Measurements from ENCODE around the gene ATP10B.

DNA sequence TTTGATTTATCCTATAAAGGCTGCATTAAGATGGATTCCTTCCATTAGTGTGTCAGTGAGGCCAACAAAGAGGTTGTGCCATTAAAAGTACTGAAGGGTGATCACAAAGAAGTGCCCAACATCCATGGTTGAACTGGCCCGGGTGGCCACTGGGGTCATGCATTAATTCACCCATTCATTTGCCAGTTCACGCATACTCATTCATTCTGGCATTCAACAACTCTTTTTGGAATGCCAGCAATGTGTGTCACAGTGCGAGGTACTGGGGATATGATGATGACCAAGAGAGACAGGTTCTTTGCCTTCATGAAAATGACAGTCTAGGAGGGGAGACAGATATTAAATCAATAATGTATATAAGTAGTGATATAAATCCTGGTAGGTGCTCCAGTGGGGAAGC lies 337.1 kb downstream of the ATP10B start:
- TF ChIP-seq EZH2 (IDR thresholded peaks at IDR 0.05; ENCODE audit: insufficient read depth, poor library complexity, severe bottlenecking) (no peak), EZH2phosphoT487 (IDR thresholded peaks at IDR 0.05; ENCODE audit: insufficient read depth, low read depth) (no peak)

All from GM23248 (cell line).